NCI-H2196 (cell line): ENCODE data around the gene DMP1.
"Not testable (repeated sequence)": the region's sequence is repeated elsewhere in the genome, so short reads cannot be mapped to it uniquely, and the experiment has no call there.

ENCODE experiments used
- DNase-seq: peaks from one replicate; lab custom pipeline; 2025; ENCODE audit not compliant: unreplicated experiment; lab: John Stamatoyannopoulos, UW

DMP1 gene

DNA sequence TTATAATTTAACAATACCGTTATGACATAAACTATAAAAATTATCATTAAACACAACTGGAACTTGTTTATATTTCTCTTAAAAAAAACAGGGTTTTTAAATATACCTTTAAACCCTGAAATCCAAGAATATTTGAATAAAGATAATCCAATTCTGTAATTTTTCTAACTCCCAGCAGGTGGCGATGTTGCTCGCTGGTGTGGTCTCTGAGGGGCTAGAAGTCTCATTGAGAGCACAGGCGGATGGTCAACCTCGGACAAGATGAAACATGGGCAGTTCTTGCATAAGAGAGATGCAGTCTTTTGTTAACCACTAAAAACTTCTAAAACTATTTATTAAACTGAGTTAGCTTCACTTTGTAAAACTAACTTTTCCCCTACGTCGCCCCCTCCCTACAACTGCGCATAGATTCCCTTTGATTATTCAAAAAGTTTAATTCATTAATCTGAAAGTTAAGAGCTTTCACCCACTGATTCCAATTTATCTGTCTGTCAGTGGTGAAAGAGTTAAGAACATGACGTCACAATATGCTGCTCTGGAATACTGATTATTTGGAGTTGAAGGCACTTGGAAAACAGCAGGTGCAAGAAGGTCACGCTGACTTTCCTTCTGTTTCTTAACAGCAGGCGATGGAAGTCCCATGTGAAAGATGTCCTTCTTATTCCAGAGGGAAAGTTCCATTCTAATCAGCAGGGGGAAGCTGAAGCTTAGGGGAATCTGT lies 29.5 kb downstream of the DMP1 start:
- no peak for DNase-seq

DNA sequence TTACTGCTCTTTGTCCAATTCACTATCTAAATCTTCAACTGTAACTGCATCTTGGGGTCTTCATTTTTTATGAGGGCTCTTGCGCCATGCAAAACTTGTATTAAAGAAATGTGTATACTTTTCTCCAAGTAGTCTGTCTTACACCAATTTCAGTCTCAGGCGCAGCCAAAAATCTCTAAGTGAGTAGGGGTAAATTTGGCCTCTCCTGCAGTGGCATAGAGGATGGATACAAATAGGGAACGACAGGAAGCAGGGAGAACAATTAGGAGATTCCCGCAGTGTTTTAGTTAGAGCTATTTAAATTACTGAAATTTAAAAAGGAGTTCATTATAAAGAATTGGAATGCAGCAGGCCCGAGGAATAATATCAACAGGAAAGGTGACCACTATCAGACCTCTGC lies 30.2 kb downstream of the DMP1 start:
- no peak for DNase-seq

DNA sequence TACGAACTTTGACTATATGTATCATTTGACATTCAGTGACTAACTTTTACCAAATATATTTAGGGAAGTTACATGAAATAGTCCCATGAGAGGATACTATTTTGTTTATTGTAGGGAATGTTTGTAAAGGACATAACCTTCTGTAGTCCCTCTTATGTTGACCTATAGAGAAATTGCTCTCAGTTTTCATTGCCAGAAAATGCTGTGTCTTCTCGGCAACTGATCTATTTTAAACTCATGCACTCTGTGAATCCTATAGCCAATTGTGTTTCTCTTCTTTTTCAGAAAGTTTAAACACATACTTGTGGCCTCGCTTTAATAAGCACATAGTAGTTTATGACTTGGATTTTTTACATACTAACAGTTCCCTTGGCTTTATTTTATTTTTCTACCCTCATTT lies 38.2 kb downstream of the DMP1 start:
- no peak for DNase-seq

GRCh38 chr4:87690947-87691346 lies 40.9 kb downstream of the DMP1 start:
- DNase-seq = not testable (repeated sequence)

- DNase-seq = not testable (repeated sequence)
These were observed 42.0 kb downstream of the DMP1 start for GRCh38 chr4:87692060-87692459.

- no peak for DNase-seq
These were observed 47.2 kb downstream of the DMP1 start for GRCh38 chr4:87697272-87697671.

DNA sequence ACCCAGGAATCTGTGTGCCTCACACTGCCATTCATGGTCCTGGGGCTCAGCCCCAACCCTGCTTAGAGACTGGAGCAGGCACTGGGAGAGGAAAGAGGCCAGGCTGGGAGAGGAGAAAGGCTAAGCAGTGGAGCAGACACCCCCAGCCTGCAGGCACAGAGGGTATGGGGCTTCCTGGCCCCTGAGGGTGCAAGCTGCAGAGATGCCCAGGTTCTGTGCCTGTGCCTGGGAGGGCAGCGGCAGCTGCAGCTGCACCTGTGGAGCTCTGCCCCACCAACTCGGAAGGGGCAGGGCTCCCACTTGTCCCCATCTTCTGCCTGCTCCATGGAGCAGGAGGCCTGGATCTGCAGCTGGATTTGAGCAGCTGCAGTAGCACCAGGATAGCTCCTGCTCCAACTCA lies 47.9 kb downstream of the DMP1 start:
- no peak for DNase-seq

DNA sequence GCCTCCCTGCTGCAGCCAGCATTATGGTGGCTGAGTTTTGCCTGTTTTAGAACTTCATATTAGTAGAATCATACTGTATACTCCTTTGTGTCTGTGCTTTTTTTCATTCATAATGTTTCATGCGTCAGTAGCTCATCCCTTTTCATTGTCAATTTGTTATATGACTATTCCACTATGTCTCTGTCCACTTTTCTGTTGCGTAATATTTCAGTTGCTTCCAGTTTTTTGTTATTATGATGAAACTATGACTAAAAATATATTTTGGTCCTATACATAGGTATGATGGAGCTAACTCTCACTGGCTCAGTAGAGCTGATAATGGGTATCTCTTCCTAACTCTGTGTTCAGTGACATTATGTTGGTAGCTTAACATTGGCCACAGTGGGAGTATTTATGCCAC lies 48.3 kb downstream of the DMP1 start:
- no peak for DNase-seq

DNA sequence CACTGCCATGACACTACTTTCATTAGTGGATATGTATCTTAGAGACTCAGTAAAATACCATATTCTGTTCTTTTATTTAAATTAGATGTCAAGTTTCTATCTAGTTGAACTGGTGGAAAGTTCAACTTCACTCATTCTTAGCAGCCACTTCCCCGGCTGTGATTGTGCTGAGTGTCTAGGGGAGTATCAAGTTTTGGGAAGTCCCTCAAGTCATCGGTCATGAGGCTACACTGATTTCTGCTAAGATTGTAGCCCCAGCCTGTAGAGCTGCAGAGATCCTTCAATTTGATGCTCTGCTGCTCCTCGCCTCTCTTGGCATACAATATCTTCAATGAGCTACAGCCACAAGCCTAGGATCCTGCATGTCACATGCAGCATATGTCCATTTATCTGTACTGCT lies 53.9 kb downstream of the DMP1 start:
- DNase-seq = no peak

DNA sequence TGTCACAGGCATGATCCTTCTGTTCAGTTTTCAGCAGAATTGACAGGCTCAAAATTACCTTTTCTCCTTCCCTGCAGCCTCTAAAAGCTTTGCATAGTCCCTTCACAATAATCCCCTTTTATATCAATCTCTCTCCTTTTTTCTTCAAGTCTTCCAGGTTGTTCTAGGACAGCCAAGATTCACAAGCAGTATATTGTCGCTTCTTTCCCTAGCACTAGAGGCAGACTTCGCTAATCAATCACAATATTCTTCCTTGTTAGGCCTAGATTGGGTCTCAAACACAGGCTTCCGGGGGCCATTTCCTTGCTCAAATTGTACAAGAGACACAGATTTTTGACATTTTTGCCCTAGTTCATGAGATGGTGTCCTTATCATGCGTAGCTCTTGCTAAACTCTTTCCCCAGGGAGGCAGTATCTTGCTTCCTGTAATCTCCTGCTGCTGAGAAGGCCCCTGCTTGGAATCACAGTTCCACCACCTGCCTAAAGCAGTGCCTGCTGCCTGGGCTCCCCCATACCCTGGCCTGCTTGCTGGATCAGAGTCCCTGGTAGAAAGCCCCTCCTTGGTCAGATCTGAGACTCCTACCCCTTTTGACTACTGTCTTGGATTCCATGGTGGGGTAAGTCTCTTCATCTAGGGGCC lies 57.3 kb downstream of the DMP1 start:
- no peak for DNase-seq
